GM21723 (cell line): ENCODE data around the gene PRKACA.
"Not testable (repeated sequence)": the region's sequence is repeated elsewhere in the genome, so short reads cannot be mapped to it uniquely, and the experiment has no call there.

Experiments used
- ATAC-seq: cut with Tn5 transposase; IDR thresholded peaks from one replicate; pipeline ENCODE4 v1.9.1; 2021; ENCODE audit warnings: mild to moderate bottlenecking, moderate library complexity; ENCODE audit not compliant: unreplicated experiment

PRKACA gene

DNA sequence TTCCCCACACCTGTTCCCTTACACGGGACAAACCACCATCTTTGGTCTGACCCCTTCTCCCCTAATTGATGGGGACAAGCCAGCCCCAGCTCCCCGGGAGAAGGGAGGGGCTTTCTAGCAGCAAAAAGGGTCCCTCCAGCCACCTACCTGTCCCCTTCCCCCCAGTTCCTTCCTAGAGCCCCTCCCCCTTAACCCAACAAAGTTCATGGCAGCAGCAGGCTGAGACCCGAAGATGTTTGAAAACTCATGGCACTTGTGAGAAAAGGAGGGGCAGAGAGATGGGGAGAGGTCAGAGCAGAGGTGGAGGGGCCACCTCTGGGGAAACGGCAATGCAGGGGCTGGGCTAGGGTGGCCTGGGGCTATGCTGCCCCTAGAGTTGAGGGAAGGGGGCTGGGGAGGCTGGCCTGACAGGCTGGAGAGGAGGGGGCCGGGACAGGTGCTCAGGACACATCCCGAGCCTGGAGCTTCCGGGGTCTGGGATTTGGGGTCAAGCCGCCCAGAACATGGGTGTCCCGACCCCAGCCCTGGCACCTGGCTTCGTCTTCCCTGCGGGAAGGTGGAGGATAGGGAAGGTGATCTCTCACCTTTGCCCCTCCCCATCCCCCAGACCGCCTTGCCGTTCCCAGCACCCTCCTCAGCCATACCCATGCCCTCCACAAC is 31.3 kb upstream of the PRKACA start:
- ATAC-seq = no peak

DNA sequence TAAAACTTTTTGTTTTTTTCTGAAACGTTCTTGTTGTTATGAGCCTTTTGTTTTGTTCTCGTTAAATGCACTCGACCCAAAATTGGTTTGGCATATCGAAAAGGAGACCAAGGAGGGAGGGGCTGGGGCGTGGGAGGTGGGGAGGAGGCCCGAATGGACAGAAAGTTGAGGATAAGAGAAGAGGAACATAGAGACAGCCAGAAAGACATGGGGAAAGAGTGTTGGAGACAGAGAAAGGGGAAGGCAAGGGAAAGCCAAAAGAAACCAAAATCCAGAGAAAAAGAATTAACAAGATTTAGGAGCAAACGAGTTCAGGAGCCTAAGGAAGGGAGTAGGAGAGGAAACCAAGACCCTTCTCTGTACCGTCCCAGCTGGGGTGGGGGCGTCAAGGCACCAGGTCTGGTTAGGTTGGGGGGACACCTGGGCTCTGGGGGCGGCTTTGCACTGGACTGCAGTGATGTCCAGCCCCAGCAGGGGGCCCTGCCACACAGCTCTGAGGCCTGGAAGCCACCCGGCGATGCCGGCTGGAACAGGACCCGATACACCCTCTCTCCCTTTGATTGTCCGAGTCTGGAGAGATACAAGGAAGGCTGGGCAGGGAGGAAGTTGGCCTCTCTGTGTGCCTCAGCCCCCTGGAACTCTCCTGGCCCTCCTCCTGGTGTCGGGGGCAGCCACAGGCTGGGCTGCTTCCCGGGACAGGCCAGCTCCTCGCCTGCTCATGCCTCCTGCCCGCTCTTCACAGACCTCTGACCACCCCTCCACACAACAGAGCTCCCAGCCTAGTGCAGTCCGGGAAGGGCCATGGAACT is 30.4 kb upstream of the PRKACA start:
- ATAC-seq = no peak

DNA sequence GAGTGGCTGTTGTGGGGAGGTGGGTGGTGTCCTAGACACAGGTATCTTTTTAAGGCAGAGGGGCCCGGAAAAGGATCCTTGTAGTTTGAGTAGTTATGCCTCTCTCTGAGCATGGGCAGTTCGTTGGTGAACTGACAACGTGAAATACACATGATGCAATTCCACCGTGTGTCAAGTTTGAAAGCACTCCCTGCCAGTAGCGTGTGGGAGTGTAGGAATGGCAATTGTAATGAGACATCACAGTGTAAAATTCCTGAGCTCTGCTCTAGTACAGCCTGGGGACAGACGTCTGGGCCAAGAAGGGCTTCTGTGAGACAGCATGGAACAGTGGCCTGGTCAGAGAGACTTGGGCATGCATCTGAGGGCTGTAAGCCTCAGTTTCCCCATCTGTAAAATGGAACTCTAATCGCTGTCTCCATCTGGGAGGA is 29.2 kb upstream of the PRKACA start:
- no peak for ATAC-seq

GRCh38 chr19:14146169-14146568 is 28.6 kb upstream of the PRKACA start:
- ATAC-seq = not testable (repeated sequence)

GRCh38 chr19:14145381-14145780 is 27.8 kb upstream of the PRKACA start:
- no peak for ATAC-seq

DNA sequence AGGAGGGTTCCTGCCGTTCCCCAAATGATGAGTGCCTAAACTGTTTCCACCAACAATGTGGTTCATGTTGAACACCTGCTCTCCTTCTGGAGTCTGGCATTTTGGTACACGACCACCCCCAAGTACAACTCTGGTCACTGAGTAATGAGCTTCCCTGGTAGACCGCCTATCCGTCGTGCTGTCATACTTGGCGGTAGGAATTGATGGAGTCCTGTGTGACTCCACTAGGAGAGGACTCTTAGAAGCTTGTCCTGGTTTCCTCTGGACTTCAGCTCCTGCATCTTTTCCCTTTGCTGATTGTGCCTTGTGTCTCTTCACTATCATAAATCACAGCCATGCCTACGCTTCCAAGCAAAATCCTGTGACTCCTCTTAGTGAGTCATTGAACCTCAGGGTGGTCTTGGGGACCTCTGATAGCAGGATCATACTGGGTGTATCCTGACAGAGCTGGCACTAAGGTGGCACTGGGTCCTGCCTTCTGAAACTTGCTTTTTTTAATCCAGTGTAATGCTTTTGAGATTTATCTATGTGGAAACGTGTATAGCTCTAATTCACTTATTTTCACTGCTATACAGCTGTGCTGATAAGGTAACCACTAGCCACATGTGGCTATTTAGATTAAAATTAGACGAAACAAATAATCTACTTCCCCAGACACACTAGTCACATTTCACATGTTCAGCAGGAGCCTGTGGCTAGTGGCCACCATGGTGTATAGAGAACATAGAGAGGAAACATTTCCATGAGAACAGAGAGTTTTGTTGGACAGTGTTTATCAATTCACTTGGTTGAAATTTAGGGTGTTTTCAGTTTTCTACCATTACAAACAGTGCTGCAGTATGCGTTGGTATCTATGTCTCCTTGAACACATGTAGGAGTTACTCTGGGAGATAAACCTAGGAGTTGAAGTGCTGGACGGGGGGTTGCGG is 25.0 kb upstream of the PRKACA start:
- ATAC-seq = no peak

- no peak for ATAC-seq
These were observed 23.5 kb upstream of the PRKACA start for GRCh38 chr19:14141041-14141440.

GRCh38 chr19:14139944-14140343 is 22.4 kb upstream of the PRKACA start:
- no peak for ATAC-seq

- ATAC-seq = no peak
These were observed 21.2 kb upstream of the PRKACA start for GRCh38 chr19:14138576-14139265.

DNA sequence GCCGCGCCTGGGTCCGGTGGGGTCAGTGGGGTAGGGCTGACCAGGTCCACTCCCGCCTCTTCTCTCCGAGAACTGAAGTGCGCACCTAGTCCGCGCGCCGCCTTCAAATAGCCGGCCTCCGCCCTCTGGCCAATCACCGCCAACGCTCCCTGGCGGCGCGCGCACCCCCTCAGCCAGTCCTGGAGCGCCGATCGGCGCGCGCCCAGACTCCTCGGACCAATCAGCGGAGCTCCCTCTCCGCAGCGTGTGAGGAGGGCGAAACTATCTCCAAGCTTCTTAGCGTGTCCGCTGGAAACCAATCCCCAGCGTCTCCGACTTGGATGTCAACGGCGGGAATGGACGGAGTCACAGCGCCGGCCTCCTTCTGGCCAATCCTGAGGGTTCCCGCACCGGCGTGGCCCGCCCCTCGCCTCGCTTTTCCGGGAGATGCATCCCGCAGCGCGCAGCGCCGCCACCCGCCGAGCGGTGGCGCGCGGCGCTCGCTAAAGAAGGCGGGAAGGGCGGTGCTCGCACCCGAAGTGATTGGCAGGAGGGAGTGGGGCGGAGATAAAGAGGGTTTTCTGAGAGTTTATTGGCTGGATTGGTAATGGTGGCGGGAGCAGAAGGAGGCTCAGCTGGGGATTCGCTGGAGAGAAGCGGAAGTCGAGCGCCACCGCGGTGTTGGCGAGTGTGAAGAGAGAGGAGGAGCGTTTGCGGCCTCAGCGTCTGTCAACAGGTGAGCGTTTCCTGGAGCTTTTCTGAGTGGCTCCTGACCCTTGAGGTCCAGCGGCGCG is 19.1 kb upstream of the PRKACA start, which contains the start of gene ASF1B:
ASF1B (minus strand) TSS at position 81 of the 773 bp plus-strand sequence. CDS start 133 bp downstream, outside the sequence.
- peak; percentile 82 for ATAC-seq

DNA sequence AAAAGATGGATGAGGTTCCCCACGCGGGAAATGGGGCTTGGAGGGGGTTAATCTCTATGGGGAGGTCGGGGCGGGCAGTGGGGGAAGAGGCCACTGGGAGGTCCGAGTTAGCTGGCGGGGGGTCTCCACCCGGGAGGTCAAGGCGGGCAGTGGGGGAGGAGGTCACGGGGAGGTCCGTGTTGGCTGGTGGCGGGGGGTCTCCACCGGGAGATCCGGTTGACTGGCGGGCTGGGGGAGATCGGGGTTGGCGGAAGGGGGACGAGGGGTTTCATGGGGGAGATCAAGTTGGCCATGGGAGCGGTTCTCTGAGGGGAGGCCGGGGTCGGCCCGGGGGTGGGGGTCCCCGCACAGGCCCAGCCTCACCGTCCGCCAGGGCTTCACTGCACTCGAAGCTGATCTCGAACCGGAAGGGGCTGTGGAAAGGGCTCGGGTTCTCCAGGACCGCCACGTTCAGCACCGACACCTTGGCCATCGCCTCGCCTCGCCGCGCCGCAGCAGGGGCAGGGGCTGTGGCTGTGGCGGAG is 18.5 kb upstream of the PRKACA start:
- no peak for ATAC-seq

DNA sequence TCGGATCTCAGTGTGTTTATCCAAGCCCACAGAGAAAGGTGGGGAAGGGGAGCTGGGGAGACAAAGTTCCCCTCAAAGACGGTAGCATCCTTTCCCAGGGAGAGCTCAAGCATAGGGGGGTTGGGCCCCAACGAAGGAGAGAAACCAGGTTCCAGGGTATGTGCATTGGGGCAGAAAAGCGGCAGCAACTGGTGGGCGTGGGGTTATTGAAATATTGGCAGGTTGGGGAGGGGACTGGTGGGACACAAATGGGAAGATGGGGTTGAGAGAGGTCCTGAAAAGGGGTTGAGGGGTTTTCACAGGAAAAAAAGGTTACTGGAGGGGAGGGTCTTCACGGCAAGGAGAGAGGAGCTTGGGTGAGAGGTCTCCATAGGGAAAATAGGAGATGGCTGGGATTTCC is 17.8 kb upstream of the PRKACA start:
- ATAC-seq = no peak

DNA sequence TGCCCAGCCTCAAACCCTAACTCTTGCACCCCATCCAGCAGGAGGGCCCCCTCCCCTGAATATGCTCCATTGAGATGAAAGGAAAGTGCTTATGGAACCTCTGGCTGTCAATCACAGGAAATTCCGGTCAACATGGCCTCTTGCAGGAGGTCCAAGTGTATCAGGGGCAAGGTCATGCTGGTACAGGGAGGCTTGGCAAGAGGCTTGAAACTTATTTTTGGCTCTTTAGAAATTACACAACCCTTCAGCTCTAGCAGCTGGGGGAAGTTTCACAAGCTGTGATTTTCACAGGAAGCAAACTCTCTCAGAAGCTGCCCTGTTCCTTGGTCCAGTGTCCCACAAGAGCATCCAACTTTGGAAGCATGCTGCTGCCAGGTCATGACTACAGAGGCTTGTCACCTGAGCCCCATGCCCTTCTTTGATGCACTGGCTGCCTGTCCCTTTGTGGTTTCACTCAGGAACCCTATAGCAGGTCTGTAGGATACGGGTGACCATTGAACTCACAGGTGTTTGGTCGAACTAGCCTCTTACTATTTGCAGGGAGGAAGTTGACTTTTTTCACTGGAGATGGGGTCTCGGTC is 10.5 kb upstream of the PRKACA start:
- ATAC-seq = no peak

- no peak for ATAC-seq
These were observed 9.6 kb upstream of the PRKACA start for GRCh38 chr19:14127176-14127575.

DNA sequence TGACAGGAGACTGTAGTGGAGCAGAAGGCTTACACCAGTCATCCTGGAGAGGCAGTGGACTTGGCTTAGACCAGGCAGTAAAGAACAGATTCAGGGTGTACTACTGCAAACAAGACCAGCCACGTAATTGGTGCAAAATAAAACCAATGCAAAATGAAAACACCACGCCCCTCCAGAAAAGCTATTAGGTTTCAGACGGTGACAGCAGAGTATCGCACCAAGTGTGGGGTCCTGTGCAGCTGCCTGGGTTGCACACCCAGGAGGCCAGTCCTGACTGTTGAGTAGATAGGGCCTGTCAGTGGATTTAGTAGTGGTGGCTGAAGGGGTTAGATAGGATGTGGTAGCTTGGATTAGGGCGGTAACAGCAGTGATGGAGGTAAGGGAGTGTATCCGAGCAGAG is 5.4 kb upstream of the PRKACA start:
- ATAC-seq = no peak

GRCh38 chr19:14120497-14120780 is 2.9 kb upstream of the PRKACA start:
- ATAC-seq = no peak

- ATAC-seq = no peak
These were observed 2.3 kb upstream of the PRKACA start for GRCh38 chr19:14119644-14120496.

GRCh38 chr19:14119146-14119545 is 1.6 kb upstream of the PRKACA start:
- ATAC-seq = no peak
